Astrocyte (in vitro differentiated cells and primary cell): ENCODE data around the gene PLEKHA5. TPM values are rescaled to one million over a fixed set of nuclear protein-coding genes. Genes with fewer than 3 reads are reported as not detected.
"Not testable (repeated sequence)": the region's sequence is repeated elsewhere in the genome, so short reads cannot be mapped to it uniquely, and the experiment has no call there.

ENCODE experiments used
- DNase-seq: peaks from one replicate; pipeline ENCODE4 v3.0.0-alpha.2; 2010; ENCODE audit warnings: low read depth
- FAIRE-seq: peaks from 2 replicates; lab custom pipeline; 2011; peaks lifted over from hg19 to GRCh38; lab: Jason Lieb, UNC
- H2AFZ ChIP-seq: 2 replicates; pipeline ENCODE4 v1.6.0; 2012; ENCODE audit warnings: low read depth, low read length, inconsistent platforms
- H3K27ac ChIP-seq: 2 replicates; pipeline ENCODE4 v1.5.1; 2011; ENCODE audit warnings: low read depth, low read length, inconsistent platforms
- H3K27me3 ChIP-seq: 2 replicates; pipeline ENCODE4 v1.6.0; 2011; ENCODE audit warnings: low read length, inconsistent platforms; ENCODE audit not compliant: insufficient read depth
- H3K36me3 ChIP-seq: 2 replicates; pipeline ENCODE4 v1.5.1; 2011; ENCODE audit warnings: low read length, inconsistent platforms; ENCODE audit not compliant: insufficient read depth
- H3K4me1 ChIP-seq: 2 replicates; pipeline ENCODE4 v1.5.1; 2011; ENCODE audit warnings: low read length, inconsistent platforms; ENCODE audit not compliant: insufficient read depth
- H3K4me2 ChIP-seq: 2 replicates; pipeline ENCODE4 v1.6.0; 2012; ENCODE audit warnings: low read length, inconsistent platforms
- H3K4me3 ChIP-seq: 2 replicates; pipeline ENCODE4 v1.5.1; 2011; ENCODE audit warnings: low read depth, mild to moderate bottlenecking, low read length, inconsistent platforms; ENCODE audit not compliant: insufficient read depth
- H3K79me2 ChIP-seq: 2 replicates; pipeline ENCODE4 v1.6.0; 2012; ENCODE audit warnings: mild to moderate bottlenecking, low read length, inconsistent platforms; ENCODE audit not compliant: insufficient read depth
- H3K9ac ChIP-seq: 2 replicates; pipeline ENCODE4 v1.6.0; 2012; ENCODE audit warnings: mild to moderate bottlenecking, low read length, inconsistent platforms
- H3K9me3 ChIP-seq: 2 replicates; pipeline ENCODE4 v1.5.1; 2012; ENCODE audit warnings: low read depth, mild to moderate bottlenecking, low read length, inconsistent platforms; ENCODE audit not compliant: insufficient read depth
- H4K20me1 ChIP-seq: 2 replicates; pipeline ENCODE4 v1.6.0; 2012; ENCODE audit warnings: low read length, inconsistent platforms; ENCODE audit not compliant: insufficient read depth
- H3K27ac Mint-ChIP-seq: one replicate; pipeline ENCODE4 v1.8.0; 2021; ENCODE audit warnings: mild to moderate bottlenecking, mixed read lengths; ENCODE audit not compliant: unreplicated experiment
- H3K27me3 Mint-ChIP-seq: one replicate; pipeline ENCODE4 v1.8.0; 2021; ENCODE audit warnings: low read depth, mixed read lengths; ENCODE audit not compliant: unreplicated experiment
- H3K36me3 Mint-ChIP-seq: one replicate; pipeline ENCODE4 v1.8.0; 2021; ENCODE audit warnings: low read depth, mixed read lengths; ENCODE audit not compliant: unreplicated experiment
- H3K4me1 Mint-ChIP-seq: one replicate; pipeline ENCODE4 v1.8.0; 2021; ENCODE audit warnings: low read depth, mixed read lengths; ENCODE audit not compliant: unreplicated experiment
- H3K4me3 Mint-ChIP-seq: one replicate; pipeline ENCODE4 v1.8.0; 2021; ENCODE audit warnings: mild to moderate bottlenecking, moderate library complexity, mixed read lengths; ENCODE audit not compliant: unreplicated experiment
- H3K9me3 Mint-ChIP-seq: one replicate; pipeline ENCODE4 v1.8.0; 2021; ENCODE audit warnings: mild to moderate bottlenecking, mixed read lengths; ENCODE audit not compliant: unreplicated experiment
- EZH2 ChIP-seq: IDR thresholded peaks from 2 replicates; pipeline ENCODE4 v1.6.1; 2012; ENCODE audit warnings: mild to moderate bottlenecking, low read length, inconsistent platforms; ENCODE audit not compliant: insufficient read depth
- total RNA-seq: library from RNA; stranded (reverse); gene quantifications from 2 replicates; pipeline ENCODE4 v1.2.1, GENCODE V29; 2021
- TF ChIP-seq, protein P1 (sequence below): IDR thresholded peaks from 2 replicates; pipeline ENCODE4 v1.5.1; 2011; ENCODE audit warnings: low read depth, mild to moderate bottlenecking, inconsistent platforms, low read length, moderate library complexity; ENCODE audit not compliant: insufficient read depth

The PLEKHA5 gene
- total RNA-seq, 1 donor from 2014 or later, result 38.9 TPM

DNA sequence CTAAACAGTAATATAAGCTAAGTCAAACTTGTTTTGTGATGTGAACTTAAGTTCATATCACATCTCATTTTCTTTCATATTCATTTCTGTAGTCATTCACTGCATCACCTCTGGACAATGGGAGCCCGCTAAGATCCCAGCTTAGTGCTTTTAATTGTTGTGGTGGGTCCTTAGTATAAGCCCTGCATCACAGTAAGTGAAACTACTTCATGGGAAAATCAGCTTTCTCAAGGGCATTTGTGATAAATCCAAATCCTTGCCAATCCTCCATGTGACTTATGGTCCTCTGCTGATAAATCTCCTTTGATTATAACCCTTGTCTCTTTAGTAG is 98.3 kb downstream of the PLEKHA5 start:
- Histone ChIP-seq H4K20me1 (peaks cover 4% of the 10 kb centered on the region), H3K4me1 (no peaks in the 10 kb centered on the region), H3K9me3 (no peaks in the 10 kb centered on the region), H3K79me2 (peaks cover 14% of the 10 kb centered on the region), H3K36me3 (no peaks in the 10 kb centered on the region), H3K4me3 (no peak overlapping the region), H3K4me2 (no peak overlapping the region), H3K27ac (no peak overlapping the region), H3K9ac (no peak overlapping the region), H3K27me3 (no peaks in the 10 kb centered on the region), H2AFZ (no peak overlapping the region)
- Mint-ChIP-seq H3K9me3 (peaks cover 3% of the 10 kb centered on the region), H3K27me3 (no peaks in the 10 kb centered on the region), H3K4me1 (peaks cover 32% of the 10 kb centered on the region), H3K4me3 (no peak overlapping the region), H3K27ac (no peak overlapping the region), H3K36me3 (no peaks in the 10 kb centered on the region)
- DNase-seq, result no peak
- peak; percentile 65 for FAIRE-seq
- TF ChIP-seq EZH2, result no peak
- TF ChIP-seq, protein P1, sequence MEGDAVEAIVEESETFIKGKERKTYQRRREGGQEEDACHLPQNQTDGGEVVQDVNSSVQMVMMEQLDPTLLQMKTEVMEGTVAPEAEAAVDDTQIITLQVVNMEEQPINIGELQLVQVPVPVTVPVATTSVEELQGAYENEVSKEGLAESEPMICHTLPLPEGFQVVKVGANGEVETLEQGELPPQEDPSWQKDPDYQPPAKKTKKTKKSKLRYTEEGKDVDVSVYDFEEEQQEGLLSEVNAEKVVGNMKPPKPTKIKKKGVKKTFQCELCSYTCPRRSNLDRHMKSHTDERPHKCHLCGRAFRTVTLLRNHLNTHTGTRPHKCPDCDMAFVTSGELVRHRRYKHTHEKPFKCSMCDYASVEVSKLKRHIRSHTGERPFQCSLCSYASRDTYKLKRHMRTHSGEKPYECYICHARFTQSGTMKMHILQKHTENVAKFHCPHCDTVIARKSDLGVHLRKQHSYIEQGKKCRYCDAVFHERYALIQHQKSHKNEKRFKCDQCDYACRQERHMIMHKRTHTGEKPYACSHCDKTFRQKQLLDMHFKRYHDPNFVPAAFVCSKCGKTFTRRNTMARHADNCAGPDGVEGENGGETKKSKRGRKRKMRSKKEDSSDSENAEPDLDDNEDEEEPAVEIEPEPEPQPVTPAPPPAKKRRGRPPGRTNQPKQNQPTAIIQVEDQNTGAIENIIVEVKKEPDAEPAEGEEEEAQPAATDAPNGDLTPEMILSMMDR, result no peak

DNA sequence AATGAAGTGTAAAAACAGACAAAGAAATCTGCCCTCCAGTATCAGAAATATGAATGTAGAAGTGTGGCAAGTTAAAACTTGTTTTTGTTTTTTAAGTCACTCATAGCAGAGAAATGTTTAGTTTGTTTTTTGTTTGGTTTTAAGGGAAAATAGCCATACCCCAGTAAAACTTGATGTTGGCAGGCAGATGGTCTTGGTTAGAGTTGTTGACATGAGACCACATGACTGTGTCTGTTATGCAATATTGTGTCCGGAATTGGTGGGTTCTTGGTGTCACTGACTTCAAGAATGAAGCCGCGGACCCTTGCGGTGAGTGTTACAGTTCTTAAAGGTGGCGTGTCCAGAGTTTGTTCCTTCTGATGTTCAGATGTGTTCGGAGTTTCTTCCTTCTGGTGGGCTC is 99.5 kb downstream of the PLEKHA5 start:
- H3K4me1 ChIP-seq, result not testable (repeated sequence)
- peaks cover 28% of the 10 kb centered on the region for H3K4me1 Mint-ChIP-seq

DNA sequence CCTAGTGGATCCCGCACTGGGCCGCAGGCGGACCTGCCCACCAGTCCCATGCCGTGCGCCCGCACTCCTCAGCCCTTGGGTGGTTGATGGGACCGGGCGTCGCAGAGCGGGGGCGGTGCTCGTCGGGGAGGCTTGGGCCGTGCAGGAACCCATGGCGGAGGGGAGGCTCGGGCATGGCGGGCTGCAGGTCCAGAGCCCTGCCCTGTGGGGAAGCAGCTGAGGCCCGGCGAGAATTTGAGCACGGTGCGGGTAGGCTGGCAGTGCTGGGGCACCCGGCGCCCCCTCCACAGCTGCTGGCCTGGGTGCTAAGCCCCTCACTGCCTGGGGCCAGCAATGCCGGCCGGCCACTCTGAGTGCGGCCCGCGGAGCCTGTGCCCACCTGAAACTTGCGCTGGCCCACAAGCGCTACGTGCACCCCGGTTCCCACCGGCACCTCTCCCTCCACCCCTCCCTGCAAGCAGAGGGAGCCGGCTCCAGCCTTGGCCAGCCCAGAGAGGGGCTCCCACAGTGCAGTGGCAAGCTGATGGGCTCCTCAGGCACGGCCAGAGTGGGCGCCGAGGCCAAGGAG is 100.8 kb downstream of the PLEKHA5 start:
- H3K4me1 Mint-ChIP-seq, result peaks cover 34% of the 10 kb centered on the region
- Histone ChIP-seq H4K20me1 (peaks cover 4% of the 10 kb centered on the region), H3K4me2 (no peak overlapping the region), H3K36me3 (no peaks in the 10 kb centered on the region), H2AFZ (no peak overlapping the region), H3K27me3 (no peaks in the 10 kb centered on the region), H3K4me3 (no peak overlapping the region), H3K79me2 (peaks cover 24% of the 10 kb centered on the region), H3K9ac (no peak overlapping the region), H3K27ac (no peak overlapping the region), H3K9me3 (no peaks in the 10 kb centered on the region), H3K4me1 (peaks cover 9% of the 10 kb centered on the region)
- no peaks in the 10 kb centered on the region for H3K27me3 Mint-ChIP-seq
- TF ChIP-seq, protein P1, result no peak
- TF ChIP-seq EZH2, result no peak
- no peak overlapping the region for H3K27ac Mint-ChIP-seq
- FAIRE-seq (no peak), DNase-seq (no peak)
- H3K9me3 Mint-ChIP-seq, result peaks cover 3% of the 10 kb centered on the region
- no peak overlapping the region for H3K4me3 Mint-ChIP-seq
- no peaks in the 10 kb centered on the region for H3K36me3 Mint-ChIP-seq

More for the DNA sequence above, 99.5 kb downstream of the PLEKHA5 start:
- H2AFZ ChIP-seq, H3K9ac ChIP-seq, H3K27me3 Mint-ChIP-seq, H3K9me3 ChIP-seq, H3K9me3 Mint-ChIP-seq, H4K20me1 ChIP-seq, H3K4me3 Mint-ChIP-seq, H3K27ac ChIP-seq, FAIRE-seq, H3K36me3 Mint-ChIP-seq, H3K4me3 ChIP-seq, H3K36me3 ChIP-seq, DNase-seq, H3K4me2 ChIP-seq, H3K27me3 ChIP-seq: not testable (repeated sequence)
- H3K79me2 ChIP-seq, result peaks cover 19% of the 10 kb centered on the region
- peak overlapping the region; percentile 20 for H3K27ac Mint-ChIP-seq
